ENCODE data around the gene LTO1. TPM values are rescaled to one million over a fixed set of nuclear protein-coding genes. Genes with fewer than 3 reads are reported as not detected.

Gene LTO1
- total RNA-seq, 1 experiment from 2014 or later, result 25.3 TPM

DNA sequence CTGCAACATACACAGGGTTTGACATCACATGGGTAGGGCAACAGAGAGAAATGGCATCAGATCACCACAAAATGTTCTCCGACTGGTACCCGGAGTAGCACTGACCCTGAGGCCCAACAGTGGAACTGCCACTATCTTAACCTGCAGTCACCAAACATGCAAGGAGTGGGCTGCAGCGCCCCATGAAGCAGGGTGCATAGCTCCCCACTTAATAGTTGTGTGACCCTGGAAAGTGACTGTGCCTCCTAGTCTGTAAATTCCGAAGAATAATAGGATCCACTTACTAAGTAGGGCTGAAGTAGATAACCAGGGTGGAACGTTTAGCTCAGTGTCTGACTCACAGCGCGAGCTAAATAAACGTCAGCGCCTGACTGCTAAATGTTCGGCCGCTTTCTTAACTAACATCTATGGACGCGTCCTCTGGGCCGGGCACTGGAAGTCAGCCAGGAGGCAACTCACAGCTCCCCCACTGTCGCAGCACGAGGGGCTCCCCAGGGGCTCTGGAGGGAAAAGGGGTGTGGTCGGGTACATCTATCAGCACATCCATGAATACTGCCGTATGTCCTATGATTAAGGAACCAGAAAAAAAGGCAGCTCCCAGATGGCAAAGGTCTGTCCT lies 777 bp downstream of the LTO1 start:
- Histone ChIP-seq H3K79me1 (ENCODE audit: insufficient read depth, low read depth, low read length, poor library complexity, severe bottlenecking) (peaks cover 14% of the 10 kb centered on the region), H4K91ac (ENCODE audit: insufficient read length, low read depth, low read length) (no peak overlapping the region), H3K23ac (ENCODE audit: insufficient read length, low read depth, low read length) (no peak overlapping the region), H2BK12ac (ENCODE audit: insufficient read length, low read depth, low read length) (no peak overlapping the region), H2BK15ac (ENCODE audit: low read depth, low read length) (no peak overlapping the region), H3K27ac (ENCODE audit: insufficient read length, low read depth, low read length) (no peak overlapping the region), H3K4me2 (ENCODE audit: insufficient read depth, insufficient read length, low read length) (peak overlapping the region; percentile 81), H4K8ac (replicated peaks; ENCODE audit: insufficient read length, low read depth, low read length) (no peak overlapping the region), H2BK20ac (ENCODE audit: low read depth, low read length, poor library complexity, severe bottlenecking) (no peak overlapping the region), H2AFZ (ENCODE audit: low read length) (no peak overlapping the region), H3K18ac (ENCODE audit: insufficient read length, low read depth, low read length) (no peak overlapping the region), H3K27me3 (ENCODE audit: insufficient read depth, low read length) (no peaks in the 10 kb centered on the region), H2BK120ac (ENCODE audit: low read depth, low read length, poor library complexity, severe bottlenecking) (no peak overlapping the region), H3T11ph (ENCODE audit: low read length) (no peak overlapping the region), H4K20me1 (ENCODE audit: control insufficient read depth, insufficient read depth, insufficient read length) (no peaks in the 10 kb centered on the region), H3K79me2 (ENCODE audit: insufficient read depth, low read length) (peaks cover 10% of the 10 kb centered on the region; the same call in 1 of the 2 replicates), H3K9ac (ENCODE audit: extremely low read depth, insufficient read length, low read length) (peak overlapping the region; percentile 71), H2AK5ac (ENCODE audit: insufficient read length, low read length) (no peak overlapping the region), H3K14ac (ENCODE audit: insufficient read depth, low read length) (no peak overlapping the region; the same call in 1 of the 2 replicates), H3K4ac (ENCODE audit: low read depth, low read length) (no peak overlapping the region), H3K23me2 (ENCODE audit: insufficient read length, low read depth, low read length, poor library complexity, severe bottlenecking) (peaks cover 8% of the 10 kb centered on the region), H2BK5ac (ENCODE audit: insufficient read length, low read length) (no peak overlapping the region), H3K56ac (ENCODE audit: insufficient read length, low read depth, low read length) (no peak overlapping the region), H3K4me1 (ENCODE audit: insufficient read depth, low read length) (no peaks in the 10 kb centered on the region; the same call in 1 of the 2 replicates), H4K5ac (ENCODE audit: insufficient read length, low read depth, low read length) (no peak overlapping the region), H3K9me3 (ENCODE audit: control insufficient read depth, low read depth, low read length) (no peaks in the 10 kb centered on the region)
- TF ChIP-seq, protein P1, sequence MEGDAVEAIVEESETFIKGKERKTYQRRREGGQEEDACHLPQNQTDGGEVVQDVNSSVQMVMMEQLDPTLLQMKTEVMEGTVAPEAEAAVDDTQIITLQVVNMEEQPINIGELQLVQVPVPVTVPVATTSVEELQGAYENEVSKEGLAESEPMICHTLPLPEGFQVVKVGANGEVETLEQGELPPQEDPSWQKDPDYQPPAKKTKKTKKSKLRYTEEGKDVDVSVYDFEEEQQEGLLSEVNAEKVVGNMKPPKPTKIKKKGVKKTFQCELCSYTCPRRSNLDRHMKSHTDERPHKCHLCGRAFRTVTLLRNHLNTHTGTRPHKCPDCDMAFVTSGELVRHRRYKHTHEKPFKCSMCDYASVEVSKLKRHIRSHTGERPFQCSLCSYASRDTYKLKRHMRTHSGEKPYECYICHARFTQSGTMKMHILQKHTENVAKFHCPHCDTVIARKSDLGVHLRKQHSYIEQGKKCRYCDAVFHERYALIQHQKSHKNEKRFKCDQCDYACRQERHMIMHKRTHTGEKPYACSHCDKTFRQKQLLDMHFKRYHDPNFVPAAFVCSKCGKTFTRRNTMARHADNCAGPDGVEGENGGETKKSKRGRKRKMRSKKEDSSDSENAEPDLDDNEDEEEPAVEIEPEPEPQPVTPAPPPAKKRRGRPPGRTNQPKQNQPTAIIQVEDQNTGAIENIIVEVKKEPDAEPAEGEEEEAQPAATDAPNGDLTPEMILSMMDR (conservative IDR thresholded peaks at IDR 0.05), result no peak
- H3K27ac Mint-ChIP-seq, result peak overlapping the region in 1 of 3 experiments; percentile 89; a peak in 2 of 7 replicates
- H3K4me1 Mint-ChIP-seq, result peaks cover 10 to 19% of the 10 kb centered on the region in 2 experiments
- peaks cover 2 to 32% (median 25%) of the 10 kb centered on the region in 3 experiments; a peak in 6 of 7 replicates for H3K36me3 Mint-ChIP-seq (ENCODE audit: insufficient read depth in 1 of 3, low read depth in 3 of 3)
- no peaks in the 10 kb centered on the region for H3K9me3 Mint-ChIP-seq
- peaks cover 1% of the 10 kb centered on the region; the same call in 1 of the 2 replicates for H3K27me3 Mint-ChIP-seq (ENCODE audit: low read depth)
- peak overlapping the region; percentile 92 to 93 for H3K4me3 Mint-ChIP-seq
- no CpG with 5 or more reads among the region's 18 CpGs for WGBS (ENCODE audit: extremely low coverage, insufficient read length, low lambda C conversion rate)
- DNase-seq, result no peak
